HCT116 (cell line): ENCODE measurements around the gene FBXL2. TPM values are rescaled to one million over a fixed set of nuclear protein-coding genes. Genes with fewer than 3 reads are reported as not detected.
A peak's percentile ranks its signal among the peaks of the same experiment; 100 is the strongest.

ENCODE experiments used
- ATAC-seq: fragments of 200-7000 bp; cut with Tn5 transposase; 2 replicates; pipeline ENCODE4 v1.9.1; 2020; ENCODE audit warnings: mild to moderate bottlenecking, moderate library complexity
- BruUV-seq: library from RNA; stranded (reverse); fragments of 400-500 nt; replicated peaks from 2 replicates; lab custom pipeline; 2021; lab: Mats Ljungman, UMichigan
- CTCF ChIA-PET: fragments of 300-600 bp; sonication (Branson Sonifier 250); formaldehyde crosslinking; loops from one replicate; lab custom pipeline; 2021; ENCODE audit warnings: antibody characterized with exemption; lab: Charles Lee
- POLR2A ChIA-PET: fragments of 300-600, 350-600 bp; sonication (Branson Sonifier 250); formaldehyde crosslinking; loops from one replicate; lab custom pipeline; 2021; ENCODE audit warnings: antibody characterized with exemption; lab: Charles Lee
- RAD21 ChIA-PET, 2 experiments: fragments of 300-600 bp; sonication (Branson Sonifier 250); formaldehyde crosslinking; loops; one replicate each; lab custom pipeline; 2023; ENCODE audit warnings: low total read pairs in 2 of 2; ENCODE audit not compliant: uncharacterized antibody in 2 of 2, unreplicated experiment in 2 of 2, low non-redundant PET in 1 of 2; lab: Charles Lee
- DNase-seq: peaks from one replicate; pipeline ENCODE4 v3.0.0-alpha.2; 2010; ENCODE audit warnings: low read depth, low spot score
- H2AFZ ChIP-seq: fragments of 200-600 bp; shearing (Covaris generic), sonication (generic); 2 replicates; pipeline ENCODE4 v1.6.1; 2017; ENCODE audit warnings: low read depth, mixed run types, mixed read lengths, antibody characterized with exemption, low read length; ENCODE audit not compliant: poor library complexity, severe bottlenecking
- H3K27ac ChIP-seq: 2 replicates; pipeline ENCODE4 v1.5.1; 2012; ENCODE audit warnings: low read depth, low read length
- H3K27me3 ChIP-seq: fragments of 200-600 bp; sonication (generic); 2 replicates; pipeline ENCODE4 v1.6.1; 2016; ENCODE audit warnings: mixed run types, low read length, mixed read lengths; ENCODE audit not compliant: insufficient read depth
- H3K36me3 ChIP-seq, 2 experiments: fragments of 200-500 bp in 1 of 2; fragments of 200-600 bp in 1 of 2; sonication (Bioruptor generic) in 1 of 2; sonication (generic) in 1 of 2; 2 replicates each; pipeline versions ENCODE4 v1.5.1 to v1.6.1; 2014 to 2016; ENCODE audit warnings: low read length in 2 of 2, inconsistent platforms in 1 of 2, mixed read lengths in 1 of 2, mixed run types in 1 of 2; ENCODE audit not compliant: insufficient read depth in 2 of 2, control insufficient read depth in 1 of 2
- H3K4me1 ChIP-seq, 2 experiments: fragments of 200-600 bp in 1 of 2; sonication (generic) in 1 of 2; 2 replicates each; pipeline versions ENCODE4 v1.5.1 to v1.6.1; 2012 to 2017; ENCODE audit warnings: low read length in 2 of 2, inconsistent platforms in 1 of 2, mild to moderate bottlenecking in 1 of 2, mixed read lengths in 1 of 2, mixed run types in 1 of 2, moderate library complexity in 1 of 2; ENCODE audit not compliant: insufficient read depth in 2 of 2, control insufficient read depth in 1 of 2
- H3K4me2 ChIP-seq: fragments of 200-600 bp; sonication (generic); 2 replicates; pipeline ENCODE4 v1.6.1; 2017; ENCODE audit warnings: mixed run types, low read length, mixed read lengths
- H3K4me3 ChIP-seq, 2 experiments: fragments of 200-600 bp in 1 of 2; sonication (generic) in 1 of 2; replicated peaks in 1 of 2; 2 replicates each; pipeline ENCODE4 v1.5.1; 2011 to 2016; ENCODE audit warnings: low read length in 2 of 2, control low read depth in 1 of 2, low read depth in 1 of 2, mild to moderate bottlenecking in 1 of 2, mixed read lengths in 1 of 2, mixed run types in 1 of 2
- H3K79me2 ChIP-seq: fragments of 200-600 bp; sonication (generic); 2 replicates; pipeline ENCODE4 v1.6.1; 2017; ENCODE audit warnings: mild to moderate bottlenecking, mixed run types, low read length, moderate library complexity, mixed read lengths; ENCODE audit not compliant: insufficient read depth
- H3K9ac ChIP-seq: fragments of 200-600 bp; sonication (generic); 2 replicates; pipeline ENCODE4 v1.6.1; 2016; ENCODE audit warnings: low read length, mixed read lengths
- H3K9me2 ChIP-seq: fragments of 200-600 bp; sonication (generic), shearing (Covaris generic); 2 replicates; pipeline ENCODE4 v1.6.1; 2017; ENCODE audit warnings: mixed run types, mild to moderate bottlenecking, moderate library complexity; ENCODE audit not compliant: insufficient read depth
- H3K9me3 ChIP-seq, 2 experiments: fragments of 200-500 bp in 1 of 2; fragments of 200-600 bp in 1 of 2; sonication (Bioruptor generic) in 1 of 2; sonication (generic) in 1 of 2; 2 replicates each; pipeline ENCODE4 v1.6.1; 2014 to 2017; ENCODE audit warnings: low read length in 2 of 2, mixed read lengths in 2 of 2, inconsistent platforms in 1 of 2, low read depth in 1 of 2, mild to moderate bottlenecking in 1 of 2, mixed run types in 1 of 2, moderate library complexity in 1 of 2; ENCODE audit not compliant: control insufficient read depth in 1 of 2, insufficient read depth in 1 of 2
- H4K20me1 ChIP-seq: fragments of 200-600 bp; sonication (generic), shearing (Covaris generic); 2 replicates; pipeline ENCODE4 v1.6.1; 2017; ENCODE audit warnings: mixed run types, mild to moderate bottlenecking, moderate library complexity; ENCODE audit not compliant: insufficient read depth
- CBX3 ChIP-seq: IDR thresholded peaks from 2 replicates; pipeline ENCODE4 v1.6.1; 2012; ENCODE audit warnings: low read depth
- CEBPB ChIP-seq: IDR thresholded peaks from 2 replicates; pipeline ENCODE4 v1.6.1; 2012; ENCODE audit warnings: low read depth
- CTCF ChIP-seq, 3 experiments: fragments of 200-600 bp in 1 of 3; sonication (generic) in 1 of 3; IDR thresholded peaks in 2 of 3; conservative IDR thresholded peaks in 1 of 3; 2 replicates each; pipeline ENCODE4 v1.5.1; 2012 to 2017; ENCODE audit warnings: low read depth in 2 of 3, low read length in 2 of 3, antibody characterized with exemption in 1 of 3, borderline replicate concordance in 1 of 3, control low read depth in 1 of 3, mild to moderate bottlenecking in 1 of 3, mixed read lengths in 1 of 3, mixed run types in 1 of 3, moderate library complexity in 1 of 3; ENCODE audit not compliant: insufficient read depth in 1 of 3
- EZH2phosphoT487 ChIP-seq: fragments of 200-600 bp; IDR thresholded peaks from 2 replicates; pipeline ENCODE4 v1.6.1; 2018; ENCODE audit warnings: antibody characterized with exemption, borderline replicate concordance
- FOSL1 ChIP-seq: IDR thresholded peaks from 2 replicates; pipeline ENCODE4 v1.6.1; 2012; ENCODE audit warnings: low read depth
- RAD21 ChIP-seq: IDR thresholded peaks from 2 replicates; pipeline ENCODE4 v1.6.1; 2012; ENCODE audit warnings: low read depth, mild to moderate bottlenecking
- REST ChIP-seq: IDR thresholded peaks from 2 replicates; pipeline ENCODE4 v1.6.1; 2012; ENCODE audit warnings: low read depth
- SIN3A ChIP-seq: IDR thresholded peaks from 2 replicates; pipeline ENCODE4 v1.6.1; 2012; ENCODE audit warnings: low read depth
- SP1 ChIP-seq: IDR thresholded peaks from 2 replicates; pipeline ENCODE4 v1.6.1; 2012; ENCODE audit warnings: low read depth
- TCF7L2 ChIP-seq: IDR thresholded peaks from 2 replicates; pipeline ENCODE4 v1.7.0; 2011; ENCODE audit warnings: borderline replicate concordance, inconsistent platforms; ENCODE audit not compliant: insufficient read depth, insufficient read length; ENCODE audit errors: extremely low read depth
- ZNF274 ChIP-seq: fragments of 200-500 bp; sonication (Bioruptor generic); IDR thresholded peaks from 2 replicates; pipeline ENCODE4 v1.6.1; 2014; ENCODE audit warnings: mild to moderate bottlenecking, low read depth, low read length, inconsistent platforms
- intact Hi-C: fragments of 100-400 bp; cut with micrococcal nuclease; formaldehyde crosslinking; loops from 2 replicates; pipeline ENCODE4 v1.10.0; 2022
- total RNA-seq: library from RNA; stranded (reverse); gene quantifications from one replicate; pipeline ENCODE4 v1.2.1, GENCODE V29; 2021; ENCODE audit not compliant: unreplicated experiment

The FBXL2 gene
- total RNA-seq, 1 experiment from 2014 or later: 12.8 TPM

GRCh38 chr3:33358172-33358781, 81.0 kb downstream of the FBXL2 start:
- no peak for ATAC-seq

GRCh38 chr3:33360136-33360825, 83.0 kb downstream of the FBXL2 start:
- Histone ChIP-seq H3K36me3 (no peaks in the 10 kb centered on the region), H3K4me1 (peaks cover 26 to 56% of the 10 kb centered on the region in 2 experiments), H4K20me1 (no peaks in the 10 kb centered on the region), H3K9ac (peak overlapping the region; percentile 47), H3K9me3 (no peaks in the 10 kb centered on the region), H3K9me2 (no peaks in the 10 kb centered on the region), H3K79me2 (no peaks in the 10 kb centered on the region), H3K4me2 (peak overlapping the region; percentile 74), H3K27me3 (no peaks in the 10 kb centered on the region), H3K4me3 (peak overlapping the region in 1 of 2 experiments; percentile 17; a peak in 2 of 4 replicates), H2AFZ (no peak overlapping the region), H3K27ac (peak overlapping the region; percentile 28; the same call in 1 of the 2 replicates)
- POLR2A ChIA-PET: no interaction called here
- RAD21 ChIA-PET: no interaction called here
- DNase-seq (peak; percentile 54), ATAC-seq (peak; percentile 75)
- CTCF ChIA-PET: interaction anchor here (4.2 kb wide), 1 partner anchor 12 kb away, joined by 24 read pairs; no protein-coding TSS in a partner anchor
- intact Hi-C loops: no loop called here
- no TSS peak for BruUV-seq
- TF ChIP-seq FOSL1 (peak; percentile 73), ZNF274 (no peak), EZH2phosphoT487 (no peak), SP1 (peak; percentile 75; the same call in 1 of the 2 replicates), REST (no peak), CBX3 (peak; percentile 53; the same call in 1 of the 2 replicates), RAD21 (no peak), CEBPB (peak; percentile 41; the same call in 1 of the 2 replicates), CTCF (IDR thresholded peaks at IDR 0.05 in 2 of 3, conservative IDR thresholded peaks at IDR 0.05 in 1 of 3; ENCODE audit: borderline replicate concordance in 1 of 3, insufficient read depth in 1 of 3, low read depth in 2 of 3, low read length in 2 of 3) (no peak), SIN3A (peak; percentile 63), TCF7L2 (no peak)

More at GRCh38 chr3:33358172-33358781, 81.0 kb downstream of the FBXL2 start:
- Histone ChIP-seq H3K27me3 (no peaks in the 10 kb centered on the region), H3K4me1 (peaks cover 22 to 48% of the 10 kb centered on the region in 2 experiments), H3K4me3 (no peak overlapping the region), H3K79me2 (no peaks in the 10 kb centered on the region), H3K4me2 (no peak overlapping the region), H2AFZ (no peak overlapping the region), H3K36me3 (no peaks in the 10 kb centered on the region), H3K27ac (no peak overlapping the region), H4K20me1 (no peaks in the 10 kb centered on the region), H3K9me3 (no peaks in the 10 kb centered on the region)
- ChIA-PET POLR2A (no interaction called here), RAD21 (no interaction called here)
- intact Hi-C loops: no loop called here
- DNase-seq: no peak
- BruUV-seq: no TSS peak
- TF ChIP-seq SIN3A (no peak), TCF7L2 (no peak), ZNF274 (no peak), CBX3 (no peak)
- TF ChIP-seq, all 23 proteins: peak for 0
- H3K9ac ChIP-seq: no peak overlapping the region
- CTCF ChIA-PET: interaction anchor here (0.6 to 4.2 kb wide), 2 partner anchors 14 kb away, joined by 3 to 24 read pairs; no protein-coding TSS in a partner anchor
- H3K9me2 ChIP-seq: no peaks in the 10 kb centered on the region
